ENCODE data around the gene PDXK.

GRCh38 chr21:43779660-43780059, 60.7 kb downstream of the PDXK start:
- TF ChIP-seq POLR2AphosphoS5 (IDR thresholded peaks at IDR 0.05) (no peak), POLR2A (IDR thresholded peaks at IDR 0.05) (no peak)
